GM08714 (cell line): ENCODE data around the gene MICALL2.

Source experiments
- H3K4me3 ChIP-seq: fragments of 200-500 bp; sonication (Bioruptor generic); 2 replicates; pipeline ENCODE4 v1.5.1; 2014; ENCODE audit warnings: mild to moderate bottlenecking, low read length, inconsistent platforms
- ZNF274 ChIP-seq: IDR thresholded peaks from 2 replicates; pipeline ENCODE4 v1.6.1; 2012; ENCODE audit warnings: mild to moderate bottlenecking, low read depth, low read length

MICALL2 gene

GRCh38 chr7:1458683-1459511, at the start of gene MICALL2:
Gene MICALL2 (minus strand): TSS chr7:1459470. CDS start chr7:1459326, 144 bp downstream.
- no peak for TF ChIP-seq ZNF274
- peak within 1 kb of the TSS; percentile 79 for H3K4me3 ChIP-seq

GRCh38 chr7:1508277-1508758, 49.0 kb upstream of the MICALL2 start:
- no peak for TF ChIP-seq ZNF274
- no peak overlapping the region for H3K4me3 ChIP-seq

- peak overlapping the region; percentile 39; the same call in 1 of the 2 replicates for H3K4me3 ChIP-seq
- no peak for TF ChIP-seq ZNF274
Observed at GRCh38 chr7:1505731-1506550, 46.7 kb upstream of the MICALL2 start.

GRCh38 chr7:1503816-1504775, 44.8 kb upstream of the MICALL2 start, which contains the start of gene INTS1:
Gene INTS1 (minus strand): TSS chr7:1504389. CDS start chr7:1503960, 429 bp downstream.
- peak within 1 kb of the TSS; percentile 83 for H3K4me3 ChIP-seq
- TF ChIP-seq ZNF274: no peak

GRCh38 chr7:1503390-1503789, 44.1 kb upstream of the MICALL2 start:
- no peak for TF ChIP-seq ZNF274
- H3K4me3 ChIP-seq: peak overlapping the region; percentile 83

- no peak for TF ChIP-seq ZNF274
- H3K4me3 ChIP-seq: peak overlapping the region; percentile 83; the same call in 1 of the 2 replicates
Observed at GRCh38 chr7:1502845-1503244, 43.6 kb upstream of the MICALL2 start.

- H3K4me3 ChIP-seq: no peak overlapping the region
- TF ChIP-seq ZNF274: no peak
Observed at GRCh38 chr7:1501487-1502270, 42.4 kb upstream of the MICALL2 start.

- no peak for TF ChIP-seq ZNF274
- no peak overlapping the region for H3K4me3 ChIP-seq
Observed at GRCh38 chr7:1500064-1500807, 41.0 kb upstream of the MICALL2 start.

GRCh38 chr7:1499367-1500029, 40.2 kb upstream of the MICALL2 start:
- no peak overlapping the region for H3K4me3 ChIP-seq
- no peak for TF ChIP-seq ZNF274

GRCh38 chr7:1498370-1499305, 39.4 kb upstream of the MICALL2 start:
- H3K4me3 ChIP-seq: no peak overlapping the region
- no peak for TF ChIP-seq ZNF274
